SK-N-DZ (cell line): ENCODE data around the gene SYT8.
A peak's percentile ranks its signal among the peaks of the same experiment; 100 is the strongest.

Experiments used
- DNase-seq: peaks from one replicate; pipeline ENCODE4 v3.0.0-alpha.2; 2015; ENCODE audit warnings: low spot score

The SYT8 gene

DNA sequence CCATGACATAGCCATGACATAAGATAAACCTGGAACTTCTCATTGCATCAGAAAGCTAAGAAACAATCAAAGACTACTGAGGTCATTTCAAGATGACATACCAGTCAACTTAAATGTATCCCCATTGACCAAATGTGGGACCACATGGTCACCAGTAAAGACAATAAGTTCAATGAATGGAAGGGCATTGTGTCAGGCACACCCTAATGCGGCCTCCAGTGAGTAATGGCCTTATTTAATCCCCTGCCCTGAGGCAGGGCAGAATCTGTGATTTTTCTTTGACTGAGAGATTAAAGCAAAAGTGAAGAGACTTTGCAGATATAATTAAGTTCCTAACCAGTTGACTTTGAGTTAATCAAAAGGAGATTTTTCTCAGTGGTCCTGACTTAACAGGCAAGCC is 17.3 kb upstream of the SYT8 start:
- DNase-seq: no peak

DNA sequence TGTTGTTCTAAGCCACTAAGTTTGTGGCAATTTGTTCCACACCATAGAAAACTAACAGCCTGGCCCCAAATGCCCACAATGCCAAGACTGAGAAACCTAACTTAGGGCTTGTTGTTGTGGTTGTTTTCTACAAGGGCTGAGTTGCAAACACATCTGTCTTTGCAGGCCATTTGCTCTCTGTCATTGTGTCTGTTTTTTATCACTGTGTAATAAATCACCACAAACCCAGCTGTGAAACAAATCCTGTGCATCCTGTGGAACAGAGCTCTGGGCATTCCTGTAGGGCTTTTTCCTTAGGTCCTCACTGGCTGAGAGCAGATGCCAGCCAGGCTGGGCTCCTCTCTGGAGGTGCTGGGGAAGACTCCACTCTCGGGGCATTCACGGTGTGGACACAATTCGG is 15.7 kb upstream of the SYT8 start:
- no peak for DNase-seq

GRCh38 chr11:1820463-1821325 is 14.1 kb upstream of the SYT8 start:
- no peak for DNase-seq

GRCh38 chr11:1821562-1821961 is 13.2 kb upstream of the SYT8 start:
- DNase-seq: no peak

- no peak for DNase-seq
Measured at GRCh38 chr11:1822648-1823375, 12.0 kb upstream of the SYT8 start.

GRCh38 chr11:1823376-1824220 is 11.2 kb upstream of the SYT8 start:
- no peak for DNase-seq

GRCh38 chr11:1824221-1825038 is 10.4 kb upstream of the SYT8 start:
- DNase-seq: no peak

DNA sequence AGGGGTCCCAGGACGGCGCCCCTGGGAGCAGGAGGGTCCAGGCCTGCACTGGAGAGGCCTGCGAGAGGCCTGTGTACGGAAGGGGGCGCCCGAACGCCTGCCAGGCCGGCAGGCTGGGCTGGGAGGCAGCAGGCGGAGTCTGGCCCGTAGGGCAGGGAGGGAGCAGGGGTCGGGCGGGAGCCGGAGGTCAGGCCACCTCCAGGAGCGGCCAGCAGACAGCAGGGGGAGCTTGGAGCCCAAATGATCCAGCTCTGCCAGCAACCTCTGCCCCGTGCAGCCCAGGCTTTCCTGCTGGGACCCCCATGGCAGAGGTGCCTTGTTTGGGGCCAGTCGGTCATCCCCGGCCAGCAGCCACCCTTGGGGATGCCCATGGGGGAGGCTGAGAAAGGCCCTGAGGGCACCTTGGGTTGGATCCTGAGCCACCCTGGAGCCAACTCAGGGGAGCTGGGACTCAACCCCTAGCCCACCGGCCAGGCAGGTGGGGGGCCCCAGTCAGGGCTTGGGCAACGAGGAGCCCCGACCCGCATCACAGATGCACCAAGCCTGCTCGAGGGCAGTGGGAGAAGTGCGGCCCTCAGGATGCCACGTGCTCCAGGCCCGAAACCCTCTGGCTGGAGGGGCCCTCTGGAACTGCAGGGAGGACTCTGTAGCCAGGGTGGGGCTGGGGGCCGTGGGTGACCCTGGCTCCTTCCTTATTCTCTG is 9.6 kb upstream of the SYT8 start:
- DNase-seq: peak; percentile 63

- DNase-seq: no peak
Measured at GRCh38 chr11:1825785-1826451, 8.9 kb upstream of the SYT8 start.

GRCh38 chr11:1826552-1827094 is 8.2 kb upstream of the SYT8 start:
- DNase-seq: no peak

GRCh38 chr11:1827095-1827813 is 7.5 kb upstream of the SYT8 start:
- no peak for DNase-seq

DNA sequence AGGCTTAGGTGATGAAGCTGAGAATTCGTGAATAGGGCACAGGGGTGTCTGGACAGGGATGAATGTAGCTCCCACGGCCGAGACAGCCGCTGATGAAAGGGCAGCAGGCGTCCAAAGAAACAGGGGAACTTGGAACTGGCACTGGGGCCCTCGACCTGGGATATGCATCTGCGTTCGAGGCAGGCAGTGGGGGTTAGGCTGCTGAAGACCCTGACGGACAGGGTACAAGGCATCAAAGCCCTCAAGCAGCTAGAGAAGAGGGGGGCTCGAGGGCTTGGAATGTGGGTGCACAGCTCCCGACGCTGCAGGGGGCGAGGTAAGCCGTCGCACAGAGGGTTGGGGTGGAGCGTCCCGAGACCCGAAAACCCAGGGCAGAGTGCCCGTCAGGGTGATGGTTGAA is 6.9 kb upstream of the SYT8 start:
- no peak for DNase-seq

DNA sequence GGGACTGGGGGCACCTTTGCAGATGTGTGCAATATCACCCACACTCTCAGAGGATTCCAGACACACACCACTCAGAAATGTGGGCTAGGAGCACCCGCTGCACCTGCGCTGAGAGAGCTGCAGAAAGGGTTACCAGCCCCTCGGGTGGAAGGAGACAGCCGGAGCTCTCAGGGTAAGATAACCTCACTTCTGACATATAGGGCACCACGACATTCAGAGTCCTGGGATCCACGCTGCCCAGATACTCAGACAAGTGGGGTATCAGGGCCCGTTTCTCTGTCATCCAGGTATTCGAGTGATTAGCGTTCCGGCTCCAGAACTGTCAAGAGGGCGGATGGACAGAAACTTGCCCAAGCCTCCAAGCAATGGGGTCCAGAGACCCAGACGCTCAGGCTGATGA is 6.2 kb upstream of the SYT8 start:
- no peak for DNase-seq

- DNase-seq: no peak
Measured at GRCh38 chr11:1829039-1829820, 5.6 kb upstream of the SYT8 start.

DNA sequence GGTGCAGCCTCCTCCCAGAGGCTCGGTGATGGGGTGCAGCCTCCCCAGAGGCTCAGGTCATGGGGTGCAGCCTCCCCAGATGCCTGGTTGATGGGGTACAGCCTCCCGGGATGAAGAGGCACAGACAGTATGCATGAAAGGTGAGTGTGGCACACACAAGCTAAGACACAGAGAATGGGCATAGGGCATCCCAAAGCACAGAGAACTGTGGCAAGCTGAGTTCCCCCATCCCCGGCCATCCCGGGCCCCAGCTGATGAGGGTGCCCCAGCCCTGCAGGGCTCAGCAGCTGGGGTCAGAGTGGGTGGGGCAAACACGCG is 4.8 kb upstream of the SYT8 start:
- no peak for DNase-seq

GRCh38 chr11:1830322-1831223 is 4.2 kb upstream of the SYT8 start:
- no peak for DNase-seq
